Chondrocyte (in vitro differentiated cells): ENCODE measurements around the gene KIF5C. TPM values are rescaled to one million over a fixed set of nuclear protein-coding genes. Genes with fewer than 3 reads are reported as not detected.

Experiments used
- DNase-seq: peaks from one replicate; pipeline ENCODE4 v3.0.0; 2021; ENCODE audit warnings: mixed read lengths, low spot score
- H3K27ac Mint-ChIP-seq: one replicate; pipeline ENCODE4 v1.8.0; 2021; ENCODE audit warnings: mild to moderate bottlenecking, moderate library complexity, mixed read lengths; ENCODE audit not compliant: unreplicated experiment
- H3K27me3 Mint-ChIP-seq: 2 replicates; pipeline ENCODE4 v1.8.0; 2021; ENCODE audit warnings: low read depth, mixed read lengths
- H3K36me3 Mint-ChIP-seq: 2 replicates; pipeline ENCODE4 v1.8.0; 2021; ENCODE audit warnings: low read depth, mixed read lengths
- H3K4me1 Mint-ChIP-seq: 2 replicates; pipeline ENCODE4 v1.8.0; 2021; ENCODE audit warnings: low read depth, mild to moderate bottlenecking, mixed read lengths
- H3K4me3 Mint-ChIP-seq: one replicate; pipeline ENCODE4 v1.8.0; 2021; ENCODE audit warnings: mild to moderate bottlenecking, moderate library complexity, mixed read lengths; ENCODE audit not compliant: unreplicated experiment
- H3K9me3 Mint-ChIP-seq: 2 replicates; pipeline ENCODE4 v1.8.0; 2021; ENCODE audit warnings: low read depth, mixed read lengths
- CTCF ChIP-seq: fragments of 200-600 bp; sonication (generic); IDR thresholded peaks from 2 replicates; pipeline ENCODE4 v1.5.0; 2021; ENCODE audit warnings: antibody characterized with exemption, mild to moderate bottlenecking, moderate library complexity
- total RNA-seq: library from RNA; stranded (reverse); gene quantifications from 3 replicates; pipeline ENCODE4 v1.2.1, GENCODE V29; 2021

KIF5C gene
- total RNA-seq, 1 donor from 2014 or later = 3.1 TPM

- H3K4me1 Mint-ChIP-seq = no peaks in the 10 kb centered on the region
- H3K36me3 Mint-ChIP-seq = no peaks in the 10 kb centered on the region
- no peaks in the 10 kb centered on the region for H3K9me3 Mint-ChIP-seq
- H3K27ac Mint-ChIP-seq = no peak overlapping the region
- no peak for DNase-seq
- no peak overlapping the region for H3K4me3 Mint-ChIP-seq
- TF ChIP-seq CTCF = no peak
- no peaks in the 10 kb centered on the region for H3K27me3 Mint-ChIP-seq
These were observed 93.3 kb downstream of the KIF5C start for GRCh38 chr2:148968301-148968700.

GRCh38 chr2:148968776-148969319 is 93.8 kb downstream of the KIF5C start:
- Mint-ChIP-seq H3K36me3 (no peaks in the 10 kb centered on the region), H3K27me3 (no peaks in the 10 kb centered on the region), H3K9me3 (no peaks in the 10 kb centered on the region), H3K27ac (no peak overlapping the region), H3K4me3 (no peak overlapping the region), H3K4me1 (peaks cover 3% of the 10 kb centered on the region)
- no peak for TF ChIP-seq CTCF
- no peak for DNase-seq

GRCh38 chr2:148969659-148970061 is 94.6 kb downstream of the KIF5C start:
- no peaks in the 10 kb centered on the region for H3K9me3 Mint-ChIP-seq
- H3K27ac Mint-ChIP-seq = no peak overlapping the region

GRCh38 chr2:148970385-148970784 is 95.4 kb downstream of the KIF5C start:
- TF ChIP-seq CTCF = no peak
- Mint-ChIP-seq H3K4me1 (peaks cover 11% of the 10 kb centered on the region), H3K9me3 (no peaks in the 10 kb centered on the region), H3K4me3 (no peak overlapping the region), H3K27me3 (no peaks in the 10 kb centered on the region), H3K27ac (no peak overlapping the region), H3K36me3 (no peaks in the 10 kb centered on the region)
- no peak for DNase-seq

More at GRCh38 chr2:148969659-148970061, 94.6 kb downstream of the KIF5C start:
- Mint-ChIP-seq H3K4me1 (peaks cover 11% of the 10 kb centered on the region), H3K27me3 (no peaks in the 10 kb centered on the region), H3K36me3 (no peaks in the 10 kb centered on the region), H3K4me3 (no peak overlapping the region)
- DNase-seq = no peak
- TF ChIP-seq CTCF = no peak

- Mint-ChIP-seq H3K27ac (no peak overlapping the region), H3K4me1 (peaks cover 11% of the 10 kb centered on the region), H3K4me3 (no peak overlapping the region), H3K36me3 (no peaks in the 10 kb centered on the region), H3K27me3 (no peaks in the 10 kb centered on the region), H3K9me3 (no peaks in the 10 kb centered on the region)
- no peak for TF ChIP-seq CTCF
- no peak for DNase-seq
These were observed 96.5 kb downstream of the KIF5C start for GRCh38 chr2:148971547-148971946.
